Muscle of leg (tissue), 11 donors: ENCODE measurements around the gene ZNF107. TPM values are rescaled to one million over a fixed set of nuclear protein-coding genes. Genes with fewer than 3 reads are reported as not detected.
"Not testable (repeated sequence)": the region's sequence is repeated elsewhere in the genome, so short reads cannot be mapped to it uniquely, and the experiment has no call there.

Source experiments
- DNase-seq: peaks from one replicate; pipeline ENCODE4 v3.0.0; 2013
- H3K27ac ChIP-seq: one replicate; pipeline ENCODE4 v1.5.1; 2013; ENCODE audit warnings: mild to moderate bottlenecking, low read length, control low read depth
- H3K27me3 ChIP-seq: one replicate; pipeline ENCODE4 v1.6.1; 2013; ENCODE audit warnings: low read length; ENCODE audit not compliant: control insufficient read depth, insufficient read depth
- H3K36me3 ChIP-seq: one replicate; pipeline ENCODE4 v1.6.1; 2013; ENCODE audit warnings: low read length; ENCODE audit not compliant: control insufficient read depth, insufficient read depth
- H3K4me1 ChIP-seq: one replicate; pipeline ENCODE4 v1.6.1; 2013; ENCODE audit warnings: low read length; ENCODE audit not compliant: control insufficient read depth, insufficient read depth
- H3K4me3 ChIP-seq: one replicate; pipeline ENCODE4 v1.5.1; 2013; ENCODE audit warnings: low read length, control low read depth
- H3K9me3 ChIP-seq: replicated peaks from 2 replicates; pipeline ENCODE4 v1.6.1; 2013; ENCODE audit warnings: low read depth, low read length; ENCODE audit not compliant: control insufficient read depth
- WGBS: methylation state at CpG from one replicate; pipeline ENCODE4 v1.1.5; 2013; ENCODE audit warnings: missing lambda C conversion rate; ENCODE audit not compliant: insufficient coverage; 5-methylcytosine and 5-hydroxymethylcytosine counted together
- polyA plus RNA-seq, 8 donors: library from polyadenylated mRNA; unstranded; fragments of 120-200 nt; gene quantifications; one replicate each; pipeline versions ENCODE4 v1.2.1 to v1.2.3, GENCODE V29; 2013; ENCODE audit warnings: inconsistent platforms in 1 of 8, low replicate concordance in 1 of 8; ENCODE audit not compliant: insufficient read length in 8 of 8, insufficient read depth in 1 of 8
- total RNA-seq: library from RNA; stranded (reverse); fragments of 120-200 nt; gene quantifications from one replicate; pipeline ENCODE4 v1.2.4, GENCODE V29; 2013

The ZNF107 gene
- total and polyA plus RNA-seq, 9 donors: 2.8 to 5.9 (median 4.3) TPM

DNA sequence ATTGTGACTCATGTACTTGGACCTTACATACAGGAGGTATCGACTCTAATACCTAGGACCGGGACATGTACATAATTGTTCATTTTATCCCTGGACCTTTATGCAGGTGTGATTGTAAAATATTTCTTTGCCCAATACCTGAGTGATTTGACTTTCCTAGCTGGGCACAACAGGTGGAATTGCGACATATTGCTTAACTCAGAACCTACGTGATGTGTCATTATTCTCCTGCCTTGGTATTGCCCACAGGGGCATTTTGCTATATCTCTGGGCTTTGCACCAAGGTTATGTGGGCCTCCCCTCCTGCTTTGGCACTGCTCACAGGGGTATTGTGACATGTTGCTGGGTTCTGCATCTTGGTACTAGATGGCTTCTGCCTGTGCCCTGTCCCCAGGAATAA, 23.9 kb upstream of the ZNF107 start:
- Histone ChIP-seq H3K9me3 (peaks cover 18% of the 10 kb centered on the region), H3K36me3 (no peaks in the 10 kb centered on the region), H3K4me3 (no peak overlapping the region), H3K27ac (no peak overlapping the region), H3K4me1 (no peaks in the 10 kb centered on the region), H3K27me3 (no peaks in the 10 kb centered on the region)
- no peak for DNase-seq
- 92% methylated on average over 2 of the region's 4 CpGs for WGBS

DNA sequence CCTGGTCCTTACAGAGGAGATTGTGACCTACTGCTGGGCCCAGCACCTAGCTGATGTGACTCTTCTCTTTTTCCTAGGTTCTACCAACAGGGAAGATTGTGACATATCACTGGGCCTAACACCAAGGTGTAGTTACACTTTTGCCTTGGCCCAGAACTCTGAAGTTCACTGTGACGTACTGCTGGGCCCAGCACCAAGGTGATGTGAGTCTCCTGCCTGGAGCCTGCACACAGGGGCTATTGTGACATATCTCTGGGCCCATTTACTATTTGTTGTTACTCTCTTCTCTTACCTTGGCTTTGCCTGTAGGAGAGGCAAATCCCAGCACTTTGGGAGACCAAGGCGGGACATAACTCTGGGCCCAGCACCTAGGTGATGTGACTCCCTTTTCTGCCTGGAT, 23.1 kb upstream of the ZNF107 start:
- H3K27ac ChIP-seq: no peak overlapping the region
- no peaks in the 10 kb centered on the region for H3K4me1 ChIP-seq
- no peaks in the 10 kb centered on the region for H3K36me3 ChIP-seq
- DNase-seq: no peak
- no peak overlapping the region for H3K4me3 ChIP-seq
- no peaks in the 10 kb centered on the region for H3K27me3 ChIP-seq
- WGBS: 50% methylated on average over 1 of the region's 2 CpGs
- H3K9me3 ChIP-seq: peaks cover 16% of the 10 kb centered on the region

DNA sequence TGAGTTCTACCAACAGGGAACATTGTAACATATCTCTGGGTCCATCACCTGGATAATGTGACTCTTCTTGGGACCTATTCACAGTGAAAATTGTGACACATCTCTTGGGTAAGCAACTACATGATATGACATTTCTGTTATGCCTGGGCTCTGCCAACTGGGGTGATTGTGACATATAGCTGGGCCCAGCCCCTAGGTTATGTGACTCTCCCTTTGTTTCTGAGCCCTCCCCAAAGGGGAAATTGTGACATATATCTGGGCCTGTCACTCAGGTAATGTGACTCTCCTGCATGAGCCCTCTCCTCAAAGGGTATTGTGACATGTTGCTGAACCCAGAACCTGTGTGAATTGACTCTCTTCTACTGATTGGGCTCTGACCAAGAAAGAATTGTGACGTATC, 22.4 kb upstream of the ZNF107 start:
- H3K27ac ChIP-seq: no peak overlapping the region
- H3K27me3 ChIP-seq: no peaks in the 10 kb centered on the region
- DNase-seq: no peak
- no peaks in the 10 kb centered on the region for H3K36me3 ChIP-seq
- no CpG with 5 or more reads among the region's 1 CpG for WGBS
- H3K9me3 ChIP-seq: peaks cover 11% of the 10 kb centered on the region
- no peaks in the 10 kb centered on the region for H3K4me1 ChIP-seq
- no peak overlapping the region for H3K4me3 ChIP-seq

DNA sequence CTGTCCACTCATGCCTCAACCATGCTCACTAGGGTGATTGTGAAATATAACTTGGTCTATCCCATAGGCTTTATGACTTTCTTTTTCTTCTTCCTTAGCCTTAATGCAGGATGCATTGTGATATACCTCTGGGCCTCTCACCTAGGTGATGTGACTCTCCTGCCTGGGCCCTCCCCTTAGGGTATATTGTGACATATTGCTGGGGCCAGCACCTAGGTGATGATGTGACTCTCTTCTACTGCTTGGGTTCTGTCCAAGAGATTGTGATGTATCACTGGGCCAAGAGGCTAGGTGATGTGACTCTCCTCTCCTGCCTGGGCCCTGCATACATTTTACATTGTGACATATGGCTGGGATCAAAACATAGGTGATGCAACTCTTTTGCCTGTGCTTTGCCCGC, 14.7 kb upstream of the ZNF107 start:
- Histone ChIP-seq H3K4me1 (no peaks in the 10 kb centered on the region), H3K36me3 (no peaks in the 10 kb centered on the region), H3K27me3 (no peaks in the 10 kb centered on the region), H3K27ac (no peak overlapping the region), H3K4me3 (no peak overlapping the region), H3K9me3 (peaks cover 6% of the 10 kb centered on the region)
- DNase-seq: no peak
- no CpG with 5 or more reads among the region's 1 CpG for WGBS

DNA sequence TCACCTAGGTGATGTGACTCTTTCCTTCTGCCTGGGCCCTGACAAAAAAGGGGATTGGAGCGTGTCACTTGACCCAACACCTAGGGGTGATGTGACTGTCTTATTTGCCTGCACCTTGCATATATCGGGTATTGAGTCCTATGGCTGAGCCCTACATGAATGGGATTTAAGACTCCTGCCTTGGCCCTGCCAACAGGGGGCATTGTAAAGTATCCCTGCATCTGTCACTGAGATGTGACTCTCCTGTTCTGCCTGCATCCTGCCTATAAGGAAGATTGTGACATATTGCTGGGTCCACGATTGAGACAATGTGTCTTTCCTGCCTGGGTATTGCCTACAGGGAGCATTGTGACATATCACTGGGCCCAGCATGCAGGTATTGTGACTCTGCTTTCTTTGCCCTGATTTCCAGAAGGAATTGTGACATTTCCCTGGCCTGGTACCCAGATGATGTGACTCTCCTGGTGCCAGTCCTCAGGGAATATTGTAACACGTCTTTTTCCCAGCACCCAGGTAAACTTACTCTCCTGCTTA, 14.2 kb upstream of the ZNF107 start:
- DNase-seq: no peak
- Histone ChIP-seq H3K4me3 (no peak overlapping the region), H3K27me3 (no peaks in the 10 kb centered on the region), H3K36me3 (no peaks in the 10 kb centered on the region), H3K27ac (no peak overlapping the region), H3K9me3 (peaks cover 6% of the 10 kb centered on the region), H3K4me1 (no peaks in the 10 kb centered on the region)
- WGBS: 73% methylated on average over 3 of the region's 4 CpGs

DNA sequence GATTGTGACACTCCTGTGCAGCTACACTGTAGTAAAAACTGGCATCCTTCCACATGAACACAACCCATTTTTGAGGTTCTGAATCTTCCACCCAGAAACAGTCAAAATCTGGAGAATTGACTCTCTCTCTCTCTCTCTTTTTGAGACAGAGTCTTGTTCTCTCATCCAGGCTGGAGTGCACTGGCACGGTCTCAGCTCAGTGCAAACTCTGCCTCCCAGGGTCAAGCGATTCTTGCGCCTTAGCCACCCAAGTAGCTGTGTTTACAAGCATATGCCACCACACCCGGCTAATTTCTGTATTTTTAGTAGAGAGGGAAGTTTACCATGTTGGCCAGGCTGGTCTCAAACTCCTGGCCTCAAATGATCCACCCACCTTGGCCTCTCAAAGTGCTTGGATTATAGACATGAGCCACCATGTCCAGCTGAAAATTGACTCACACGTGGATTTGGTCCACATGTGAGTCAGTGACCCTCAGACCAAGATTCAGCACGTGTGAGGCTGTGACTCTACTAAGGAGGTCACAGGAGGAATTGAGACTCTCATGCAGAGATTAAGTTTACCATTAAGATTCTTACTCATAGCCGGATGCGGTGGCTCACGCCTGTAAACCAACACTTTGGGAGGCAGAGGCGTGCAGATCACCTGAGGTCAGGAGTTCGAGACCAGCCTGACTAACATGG, 12.1 kb upstream of the ZNF107 start:
- Histone ChIP-seq H3K9me3 (peaks cover 6% of the 10 kb centered on the region), H3K4me1 (no peaks in the 10 kb centered on the region), H3K27me3 (no peaks in the 10 kb centered on the region), H3K27ac (no peak overlapping the region), H3K4me3 (no peak overlapping the region), H3K36me3 (no peaks in the 10 kb centered on the region)
- no peak for DNase-seq
- WGBS: 79% methylated on average over 6 of the region's 11 CpGs

DNA sequence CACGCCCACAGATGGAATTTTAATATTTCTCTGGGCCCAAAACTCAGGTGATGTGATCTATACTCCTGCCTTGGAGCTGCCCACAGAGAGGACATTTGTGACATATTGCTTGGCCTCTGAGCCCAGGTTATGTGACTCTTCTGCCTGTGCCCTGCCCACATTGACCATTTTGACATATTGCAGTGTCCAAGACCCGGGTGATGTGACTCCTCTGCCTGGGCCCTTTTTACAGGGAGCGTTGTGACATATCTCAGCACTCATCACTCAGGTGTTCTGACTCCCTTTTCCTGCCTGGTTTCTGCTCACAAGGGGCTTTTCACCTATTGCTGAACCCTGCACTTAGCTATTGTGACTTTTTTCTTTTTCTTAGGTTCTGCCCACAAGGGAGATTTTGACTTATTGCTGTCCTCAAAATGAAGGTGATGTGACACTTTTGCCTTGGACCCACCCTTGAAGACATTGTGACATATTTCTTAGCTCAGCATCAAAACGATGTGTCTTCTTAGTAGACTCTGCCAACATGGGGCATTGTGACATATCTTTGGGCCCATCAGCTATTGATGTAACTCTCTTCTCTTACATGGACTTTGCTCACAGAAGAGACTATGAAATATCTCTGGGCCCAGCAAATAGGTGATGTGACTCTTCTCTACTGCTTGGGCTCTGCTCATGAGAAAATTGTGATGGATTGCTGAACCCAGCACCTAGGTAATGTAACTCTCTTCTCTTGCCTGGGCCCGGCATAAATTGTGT, 11.0 kb upstream of the ZNF107 start:
- Histone ChIP-seq H3K4me1 (no peaks in the 10 kb centered on the region), H3K4me3 (no peak overlapping the region), H3K27me3 (no peaks in the 10 kb centered on the region), H3K9me3 (peaks cover 4% of the 10 kb centered on the region), H3K36me3 (no peaks in the 10 kb centered on the region), H3K27ac (no peak overlapping the region)
- DNase-seq: no peak
- 93% methylated on average over 4 of the region's 5 CpGs for WGBS

DNA sequence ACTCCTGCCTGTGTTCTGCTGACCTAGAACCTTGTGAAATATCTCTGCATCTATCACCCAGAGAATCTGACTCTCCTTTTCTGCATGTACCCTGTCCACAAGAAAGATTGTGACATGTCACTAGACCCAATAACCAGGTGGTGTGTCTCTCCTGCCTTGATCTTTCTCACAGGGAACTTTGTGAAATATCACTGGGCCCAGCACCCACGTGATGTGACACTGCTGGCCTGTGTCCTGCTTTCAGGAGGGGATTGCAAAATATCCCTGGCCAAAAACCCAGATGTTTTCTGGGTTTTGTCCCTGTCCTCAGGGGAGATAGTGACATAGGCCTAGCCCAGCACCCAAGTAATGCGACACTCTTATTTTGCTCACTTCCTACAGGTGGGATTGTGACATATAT, 10.1 kb upstream of the ZNF107 start:
- DNase-seq: no peak
- no CpG with 5 or more reads among the region's 2 CpGs for WGBS
- H3K9me3 ChIP-seq: peaks cover 4% of the 10 kb centered on the region

DNA sequence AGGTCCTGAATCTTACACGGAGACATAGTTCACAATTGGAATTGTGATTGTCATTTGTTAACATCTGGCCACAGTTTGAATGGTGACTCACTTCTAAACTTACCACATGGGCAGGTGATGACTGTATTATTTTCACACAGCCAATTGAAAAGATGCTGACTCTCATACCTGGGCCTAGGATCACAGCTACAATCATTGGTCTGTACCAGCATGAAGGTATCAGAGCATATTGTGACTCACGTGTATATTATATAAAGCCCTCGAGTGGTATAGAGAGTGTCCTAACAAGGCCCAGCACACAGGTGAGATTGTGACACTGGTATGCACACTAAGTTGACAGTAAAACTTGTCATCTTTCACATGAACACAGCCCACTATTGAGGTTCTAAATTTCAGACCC, 9.4 kb upstream of the ZNF107 start:
- Histone ChIP-seq H3K9me3 (peaks cover 4% of the 10 kb centered on the region), H3K4me1 (no peaks in the 10 kb centered on the region), H3K27me3 (no peaks in the 10 kb centered on the region), H3K36me3 (no peaks in the 10 kb centered on the region), H3K4me3 (no peak overlapping the region), H3K27ac (no peak overlapping the region)
- WGBS: no CpG with 5 or more reads among the region's 3 CpGs
- DNase-seq: no peak

More for the DNA sequence above, 10.1 kb upstream of the ZNF107 start:
- no peaks in the 10 kb centered on the region for H3K4me1 ChIP-seq
- H3K27ac ChIP-seq: no peak overlapping the region
- no peak overlapping the region for H3K4me3 ChIP-seq
- no peaks in the 10 kb centered on the region for H3K36me3 ChIP-seq
- H3K27me3 ChIP-seq: no peaks in the 10 kb centered on the region

DNA sequence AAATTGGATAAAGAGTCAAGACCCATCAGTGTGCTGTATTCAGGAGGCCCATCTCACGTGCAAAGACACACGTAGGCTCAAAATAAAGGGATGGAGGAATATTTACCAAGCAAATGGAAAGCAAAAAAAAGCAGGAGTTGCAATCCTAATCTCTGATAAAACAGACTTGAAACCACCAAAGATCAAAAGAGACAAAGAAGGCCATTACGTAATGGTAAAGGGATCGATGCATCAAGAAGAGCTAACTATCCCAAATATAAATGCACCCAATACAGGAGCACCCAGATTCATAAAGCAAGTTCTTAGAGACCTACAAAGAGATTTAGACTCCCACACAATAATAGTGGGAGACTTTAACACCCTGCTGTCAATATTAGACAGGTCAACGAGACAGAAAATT, 3.8 kb upstream of the ZNF107 start:
- not testable (repeated sequence) for H3K27ac ChIP-seq, H3K9me3 ChIP-seq, H3K36me3 ChIP-seq, H3K4me3 ChIP-seq, H3K27me3 ChIP-seq, H3K4me1 ChIP-seq, DNase-seq
- 94% methylated on average over 3 of the region's 5 CpGs for WGBS
